HG02870 (cell line): ENCODE measurements around the gene KLHL20.
"Not testable (repeated sequence)": the region's sequence is repeated elsewhere in the genome, so short reads cannot be mapped to it uniquely, and the experiment has no call there.

Experiments used
- ATAC-seq: cut with Tn5 transposase; IDR thresholded peaks from one replicate; pipeline ENCODE4 v1.9.1; 2021; ENCODE audit warnings: mild to moderate bottlenecking, moderate library complexity; ENCODE audit not compliant: unreplicated experiment

The KLHL20 gene, protein sequence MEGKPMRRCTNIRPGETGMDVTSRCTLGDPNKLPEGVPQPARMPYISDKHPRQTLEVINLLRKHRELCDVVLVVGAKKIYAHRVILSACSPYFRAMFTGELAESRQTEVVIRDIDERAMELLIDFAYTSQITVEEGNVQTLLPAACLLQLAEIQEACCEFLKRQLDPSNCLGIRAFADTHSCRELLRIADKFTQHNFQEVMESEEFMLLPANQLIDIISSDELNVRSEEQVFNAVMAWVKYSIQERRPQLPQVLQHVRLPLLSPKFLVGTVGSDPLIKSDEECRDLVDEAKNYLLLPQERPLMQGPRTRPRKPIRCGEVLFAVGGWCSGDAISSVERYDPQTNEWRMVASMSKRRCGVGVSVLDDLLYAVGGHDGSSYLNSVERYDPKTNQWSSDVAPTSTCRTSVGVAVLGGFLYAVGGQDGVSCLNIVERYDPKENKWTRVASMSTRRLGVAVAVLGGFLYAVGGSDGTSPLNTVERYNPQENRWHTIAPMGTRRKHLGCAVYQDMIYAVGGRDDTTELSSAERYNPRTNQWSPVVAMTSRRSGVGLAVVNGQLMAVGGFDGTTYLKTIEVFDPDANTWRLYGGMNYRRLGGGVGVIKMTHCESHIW

GRCh38 chr1:173714759-173715537 lies at the start of gene KLHL20:
Gene KLHL20 (plus strand): TSS chr1:173714981. CDS start chr1:173716044, 1,063 bp downstream.
- peak; percentile 93 for ATAC-seq

GRCh38 chr1:173666646-173667045 lies 48.1 kb upstream of the KLHL20 start:
- no peak for ATAC-seq

- no peak for ATAC-seq
Measured at GRCh38 chr1:173669491-173669941, 45.3 kb upstream of the KLHL20 start, which contains the start of gene ANKRD45. Gene ANKRD45 (minus strand): TSS chr1:173669851. CDS start chr1:173659418, 10,433 bp downstream.

DNA sequence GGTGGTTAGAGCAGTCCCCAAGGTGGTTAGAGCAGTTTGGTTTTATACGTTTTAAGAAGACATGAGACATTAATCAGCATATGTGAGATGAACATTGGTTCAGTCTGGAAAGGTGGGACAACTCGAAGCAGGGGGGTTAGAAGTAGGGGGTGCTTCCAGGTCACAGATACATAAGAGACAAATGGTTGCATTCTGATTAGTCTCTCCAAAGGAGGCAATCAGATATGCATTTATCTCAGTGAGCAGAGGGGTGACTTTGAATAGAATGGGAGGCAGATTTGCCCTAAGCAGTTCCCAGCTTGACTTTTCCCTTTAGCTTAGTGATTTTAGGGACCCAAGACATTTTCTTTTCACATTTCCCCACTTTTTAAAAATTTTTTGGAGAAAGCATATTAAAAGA lies 40.3 kb upstream of the KLHL20 start:
- ATAC-seq, result not testable (repeated sequence)

- not testable (repeated sequence) for ATAC-seq
Measured at GRCh38 chr1:173680152-173680551, 34.6 kb upstream of the KLHL20 start.

DNA sequence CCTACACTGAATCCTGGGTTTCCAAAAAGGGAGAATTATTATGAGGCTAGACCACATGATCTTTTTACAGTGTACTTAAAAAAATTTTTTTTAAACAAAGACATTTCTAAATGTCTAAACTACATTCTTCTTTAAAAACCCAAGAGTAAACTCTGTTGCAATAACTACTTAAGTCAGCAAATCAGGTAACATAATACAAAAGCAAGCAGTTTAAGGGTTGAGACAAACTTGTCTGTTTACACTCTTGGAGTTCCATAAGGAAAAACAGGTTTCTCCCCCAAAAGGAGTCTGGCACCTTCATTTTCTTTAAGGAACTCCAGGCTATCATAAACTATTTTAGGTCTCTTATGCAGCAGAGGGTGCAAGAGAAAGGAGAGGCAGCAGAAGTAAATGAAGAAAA lies 32.6 kb upstream of the KLHL20 start:
- no peak for ATAC-seq

GRCh38 chr1:173683838-173684237 lies 30.9 kb upstream of the KLHL20 start:
- ATAC-seq, result not testable (repeated sequence)

DNA sequence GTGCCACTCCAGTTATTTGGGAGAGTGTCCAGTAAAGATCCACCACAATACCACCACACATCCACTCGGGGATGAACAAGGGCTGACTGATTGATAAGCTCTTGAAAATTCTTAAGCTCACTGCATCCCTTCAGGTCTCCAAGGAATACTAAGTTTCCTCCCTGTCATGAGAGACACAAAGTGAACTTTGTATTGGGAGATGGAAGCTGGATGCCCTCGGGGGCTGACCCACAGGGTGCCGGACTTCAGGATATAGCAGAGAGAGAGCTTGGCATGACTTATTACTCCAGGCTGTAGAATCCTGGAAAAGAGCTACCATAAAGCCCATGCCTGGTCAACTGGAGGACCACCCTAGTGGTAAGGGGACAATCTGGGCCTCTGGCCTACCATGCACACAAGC lies 29.7 kb upstream of the KLHL20 start:
- not testable (repeated sequence) for ATAC-seq

GRCh38 chr1:173688300-173688699 lies 26.5 kb upstream of the KLHL20 start:
- ATAC-seq, result no peak

- no peak for ATAC-seq
Measured at GRCh38 chr1:173693238-173693637, 21.5 kb upstream of the KLHL20 start.

DNA sequence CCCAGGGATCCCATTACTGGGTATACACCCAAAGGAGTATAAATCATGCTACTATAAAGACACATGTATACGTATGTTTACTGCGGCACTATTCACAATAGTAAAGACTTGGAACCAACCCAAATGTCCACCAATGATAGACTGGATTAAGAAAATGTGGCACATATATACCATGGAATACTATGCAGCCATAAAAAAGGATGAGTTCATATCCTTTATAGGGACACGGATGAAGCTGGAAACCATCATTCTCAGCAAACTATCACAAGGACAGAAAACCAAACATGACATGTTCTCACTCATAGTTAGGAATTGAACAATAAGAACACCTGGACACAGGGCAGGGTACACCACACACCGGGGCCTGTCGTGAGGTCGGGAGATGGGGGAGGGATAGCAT lies 13.5 kb upstream of the KLHL20 start:
- ATAC-seq, result not testable (repeated sequence)

DNA sequence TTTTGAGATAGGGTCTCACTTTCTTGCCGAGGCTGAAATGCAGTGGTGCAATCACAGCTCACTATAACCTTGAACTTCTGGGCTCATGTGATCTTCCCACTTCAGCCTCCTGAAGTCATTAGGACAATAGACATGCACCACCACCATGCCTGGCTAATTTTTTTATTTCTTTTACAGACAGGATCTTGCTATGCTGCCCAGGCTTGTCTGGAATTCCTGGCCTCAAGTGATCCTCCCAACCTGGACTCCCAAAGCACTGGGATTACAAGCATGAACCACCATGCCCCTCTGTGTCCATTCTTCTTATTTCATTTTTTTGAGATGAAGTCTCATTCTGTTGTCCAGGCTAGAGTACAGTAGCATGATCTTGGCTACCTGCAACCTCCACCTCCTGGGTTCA lies 12.0 kb upstream of the KLHL20 start:
- no peak for ATAC-seq

DNA sequence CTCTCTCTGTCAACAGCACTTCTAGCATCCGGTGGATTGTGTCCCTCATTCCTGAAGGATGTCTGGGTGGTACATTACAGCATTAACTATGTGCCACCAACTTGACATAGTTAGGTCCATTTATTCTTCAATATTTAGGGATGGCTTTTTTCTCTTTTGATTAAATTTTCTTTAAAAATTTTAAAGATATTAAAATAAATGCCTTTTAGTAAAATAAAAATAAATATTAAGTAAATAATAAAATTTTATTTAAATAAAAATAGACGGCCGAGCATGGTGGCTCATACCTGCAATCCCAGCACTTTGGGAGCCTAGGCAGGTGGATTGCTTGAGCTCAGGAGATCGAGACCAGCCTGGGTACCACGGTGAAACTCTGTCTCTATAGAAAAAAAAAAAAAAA lies 9.7 kb upstream of the KLHL20 start:
- no peak for ATAC-seq

GRCh38 chr1:173708787-173709186 lies 6.0 kb upstream of the KLHL20 start:
- ATAC-seq, result no peak

DNA sequence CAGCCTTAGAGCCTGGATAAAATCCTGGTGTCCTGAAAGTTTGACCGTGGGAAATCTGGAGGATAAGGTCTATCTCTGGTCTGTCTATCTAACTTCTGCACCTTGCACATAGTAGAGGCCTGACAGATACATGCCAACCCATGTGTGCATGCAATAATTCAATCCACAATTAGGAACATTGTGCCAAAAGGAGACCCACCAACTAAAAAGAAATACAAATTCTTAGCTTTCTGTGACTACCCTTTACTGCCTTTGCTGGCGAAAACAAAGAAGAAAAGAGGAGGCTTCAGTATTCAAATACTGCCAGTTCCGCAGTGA lies 381 bp upstream of the KLHL20 start:
- no peak for ATAC-seq

GRCh38 chr1:173715538-173715844 lies 710 bp downstream of the KLHL20 start:
- no peak for ATAC-seq

DNA sequence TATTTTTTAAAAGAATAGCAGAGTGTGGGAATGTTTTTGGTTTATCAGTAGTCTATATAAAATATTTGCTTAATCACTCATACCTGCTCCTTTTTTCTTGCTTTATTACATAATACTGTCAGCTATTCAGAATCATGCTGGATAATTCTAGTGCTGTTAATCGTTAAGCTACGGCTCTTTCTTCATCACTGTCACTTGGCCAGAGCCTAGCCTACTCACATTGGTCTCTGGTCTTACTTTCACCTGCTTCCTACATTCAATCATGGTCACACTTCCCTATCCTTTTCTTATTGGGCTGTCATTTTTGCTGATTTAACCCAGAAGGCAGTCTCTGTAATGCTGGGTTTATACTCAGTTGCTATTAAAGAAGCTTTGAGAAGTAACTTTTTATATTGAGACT lies 2.5 kb downstream of the KLHL20 start:
- ATAC-seq, result no peak

DNA sequence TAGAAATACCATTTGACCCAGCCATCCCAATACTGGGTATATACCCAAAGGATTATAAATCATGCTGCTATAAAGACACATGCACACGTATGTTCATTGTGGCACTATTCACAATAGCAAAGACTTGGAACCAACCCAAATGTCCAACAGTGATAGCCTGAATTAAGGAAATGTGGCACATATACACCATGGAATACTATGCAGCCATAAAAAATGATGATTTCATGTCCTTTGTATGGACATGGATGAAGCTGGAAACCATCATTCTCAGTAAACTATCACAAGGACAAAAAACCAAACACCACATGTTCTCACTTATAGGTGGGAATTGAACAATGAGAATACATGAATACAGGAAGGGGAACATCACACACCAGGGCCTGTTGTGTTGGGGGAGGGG lies 16.6 kb downstream of the KLHL20 start:
- not testable (repeated sequence) for ATAC-seq

DNA sequence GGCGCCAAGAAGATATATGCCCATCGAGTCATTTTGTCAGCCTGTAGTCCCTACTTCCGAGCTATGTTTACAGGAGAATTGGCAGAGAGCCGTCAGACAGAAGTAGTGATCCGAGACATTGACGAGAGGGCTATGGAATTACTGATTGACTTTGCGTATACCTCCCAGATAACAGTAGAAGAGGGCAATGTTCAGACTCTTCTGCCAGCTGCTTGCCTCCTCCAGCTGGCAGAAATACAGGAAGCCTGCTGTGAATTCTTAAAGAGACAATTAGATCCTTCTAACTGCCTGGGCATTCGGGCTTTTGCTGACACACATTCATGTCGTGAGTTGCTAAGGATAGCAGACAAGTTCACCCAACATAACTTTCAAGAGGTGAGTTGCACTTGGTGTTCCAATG lies 19.1 kb downstream of the KLHL20 start:
- ATAC-seq, result no peak

GRCh38 chr1:173736104-173736503 lies 21.3 kb downstream of the KLHL20 start:
- ATAC-seq, result not testable (repeated sequence)

DNA sequence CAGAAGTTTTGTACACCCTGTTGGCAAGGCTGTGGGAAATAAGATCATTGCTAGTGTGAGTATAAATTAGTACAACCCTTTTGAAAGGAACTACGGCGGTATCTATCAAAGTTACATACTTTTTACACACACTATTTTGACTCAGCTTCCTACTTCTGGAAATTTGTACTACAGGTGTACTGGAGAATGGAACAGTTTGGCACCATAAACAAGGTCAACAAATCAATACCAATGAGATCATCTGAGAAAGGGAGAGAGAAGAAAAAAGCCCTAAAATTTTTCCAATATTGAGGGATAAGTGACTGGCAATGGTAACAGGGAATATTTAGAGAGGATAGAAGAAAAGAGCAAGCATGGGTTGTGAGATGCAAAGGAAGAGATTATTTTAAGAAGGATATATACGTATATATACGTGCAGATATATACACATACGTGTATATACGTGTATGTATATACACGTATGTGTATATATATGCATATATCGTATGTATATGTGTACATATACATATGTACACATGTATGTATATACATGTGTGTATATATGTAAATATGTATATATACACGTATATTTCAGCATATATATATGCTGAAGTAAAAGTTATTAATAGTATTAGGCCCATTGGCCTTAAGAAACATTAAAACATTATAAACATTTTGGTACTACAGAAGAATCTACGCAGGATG lies 27.6 kb downstream of the KLHL20 start:
- no peak for ATAC-seq
